Measurements from ENCODE around the gene ADAMTS17. TPM values are rescaled to one million over a fixed set of nuclear protein-coding genes. Genes with fewer than 3 reads are reported as not detected.

The ADAMTS17 gene
- total RNA-seq, 1 experiment from 2014 or later: 4.2 TPM

- no peaks in the 10 kb centered on the region for H3K79me2 ChIP-seq (ENCODE audit: insufficient read depth, low read length)
- H2AFZ ChIP-seq (ENCODE audit: low read depth, low read length, poor library complexity, severe bottlenecking): no peak overlapping the region
- no peaks in the 10 kb centered on the region for H3K9me3 ChIP-seq (ENCODE audit: control insufficient read depth in 1 of 2, insufficient read depth in 1 of 2, low read depth in 1 of 2, low read length in 2 of 2)
- ATAC-seq: no peak
- H3K27me3 ChIP-seq (ENCODE audit: insufficient read depth, low read length): no peaks in the 10 kb centered on the region
- H4K20me1 ChIP-seq (ENCODE audit: insufficient read depth): no peaks in the 10 kb centered on the region
- no peak overlapping the region for H3K9ac ChIP-seq (ENCODE audit: low read length)
- H3K4me1 ChIP-seq (ENCODE audit: control insufficient read depth in 1 of 2, insufficient read depth in 2 of 2, low read length in 2 of 2): no peaks in the 10 kb centered on the region
- CTCF ChIA-PET: no interaction called here
- H3K4me3 ChIP-seq (replicated peaks in 1 of 2; ENCODE audit: low read depth in 1 of 2, low read length in 2 of 2): no peak overlapping the region
- DNase-seq (ENCODE audit: low read depth, low spot score): no peak
- BruUV-seq (replicated peaks): no TSS peak
- no peak overlapping the region for H3K27ac ChIP-seq (ENCODE audit: low read depth, low read length)
- no peak for TF ChIP-seq CTCF (IDR thresholded peaks at IDR 0.05 in 2 of 3, conservative IDR thresholded peaks at IDR 0.05 in 1 of 3; ENCODE audit: borderline replicate concordance in 1 of 3, insufficient read depth in 1 of 3, low read depth in 2 of 3, low read length in 2 of 3)
- TF ChIP-seq TCF7L2 (IDR thresholded peaks at IDR 0.05; ENCODE audit: borderline replicate concordance, extremely low read depth, insufficient read depth, insufficient read length): no peak
- no peak for TF ChIP-seq ATF3 (IDR thresholded peaks at IDR 0.05)
- TF ChIP-seq SP1 (IDR thresholded peaks at IDR 0.05; ENCODE audit: low read depth): no peak
- TF ChIP-seq EZH2 (IDR thresholded peaks at IDR 0.05): no peak
- no peak for TF ChIP-seq REST (IDR thresholded peaks at IDR 0.05; ENCODE audit: low read depth)
- TF ChIP-seq MAX (IDR thresholded peaks at IDR 0.05): no peak
- no peak for TF ChIP-seq SIN3A (IDR thresholded peaks at IDR 0.05; ENCODE audit: low read depth)
- no peak for TF ChIP-seq SRF (IDR thresholded peaks at IDR 0.05; ENCODE audit: low read depth)
- no peak for TF ChIP-seq CEBPB (IDR thresholded peaks at IDR 0.05; ENCODE audit: low read depth)
- TF ChIP-seq RAD21 (IDR thresholded peaks at IDR 0.05; ENCODE audit: low read depth): no peak
- no peak for TF ChIP-seq JUND (IDR thresholded peaks at IDR 0.05)
- TF ChIP-seq ZNF274 (IDR thresholded peaks at IDR 0.05; ENCODE audit: low read depth, low read length): no peak
- TF ChIP-seq EGR1 (IDR thresholded peaks at IDR 0.05; ENCODE audit: low read depth): no peak
- no peak for TF ChIP-seq ELF1 (IDR thresholded peaks at IDR 0.05; ENCODE audit: borderline replicate concordance, low read depth)
- no peak for TF ChIP-seq EZH2phosphoT487 (IDR thresholded peaks at IDR 0.05; ENCODE audit: borderline replicate concordance)
- no peak for TF ChIP-seq ZFX (IDR thresholded peaks at IDR 0.05)
- no peak for TF ChIP-seq POLR2A (IDR thresholded peaks at IDR 0.05; ENCODE audit: borderline replicate concordance, extremely low read depth, insufficient read depth, insufficient read length)
- no peak for TF ChIP-seq ZBTB33 (IDR thresholded peaks at IDR 0.05; ENCODE audit: extremely low read depth, insufficient replicate concordance, low read length)
- TF ChIP-seq POLR2AphosphoS5 (IDR thresholded peaks at IDR 0.05; ENCODE audit: low read depth, low read length): no peak
- POLR2A ChIA-PET: no interaction called here
- no peaks in the 10 kb centered on the region for H3K36me3 ChIP-seq (ENCODE audit: control insufficient read depth in 1 of 2, insufficient read depth in 2 of 2, low read length in 2 of 2)
- RAD21 ChIA-PET (ENCODE audit: low non-redundant PET in 1 of 2, low total read pairs in 2 of 2, uncharacterized antibody in 2 of 2, unreplicated experiment in 2 of 2): no interaction called here
- no peak overlapping the region for H3K4me2 ChIP-seq (ENCODE audit: low read length)
- no peaks in the 10 kb centered on the region for H3K9me2 ChIP-seq (ENCODE audit: insufficient read depth)
- intact Hi-C loops (cut with micrococcal nuclease): no loop called here
These were observed 363.3 kb downstream of the ADAMTS17 start for GRCh38 chr15:99978426-99978825.

All from HCT116 (cell line).